GM12891 (cell line): ENCODE data around the gene RTP1.

Experiments
- POLR2A ChIP-seq: IDR thresholded peaks from 2 replicates; pipeline ENCODE4 v1.6.1; 2011; ENCODE audit warnings: low read depth, low read length, control low read depth
- POLR2AphosphoS5 ChIP-seq: IDR thresholded peaks from 2 replicates; pipeline ENCODE4 v1.6.1; 2011; ENCODE audit warnings: low read depth, low read length, control low read depth
- TAF1 ChIP-seq: IDR thresholded peaks from 2 replicates; pipeline ENCODE4 v1.6.1; 2011; ENCODE audit warnings: low read depth, low read length, control low read depth

GRCh38 chr3:187207624-187208023 is 10.3 kb downstream of the RTP1 start:
- TF ChIP-seq POLR2AphosphoS5 (no peak), POLR2A (no peak), TAF1 (no peak)
